Activated naive CD8-positive, alpha-beta T cell treated with anti-CD3 and anti-CD28 coated beads for 36 hours (primary cell): ENCODE data around the gene FBXL17. TPM values are rescaled to one million over a fixed set of nuclear protein-coding genes. Genes with fewer than 3 reads are reported as not detected.

ENCODE experiments used
- DNase-seq: peaks from one replicate; pipeline ENCODE4 v3.0.0; 2021
- H3K27ac Mint-ChIP-seq: one replicate; pipeline ENCODE4 v1.8.0; 2022; ENCODE audit warnings: mild to moderate bottlenecking, moderate library complexity, mixed read lengths
- H3K27me3 Mint-ChIP-seq: one replicate; pipeline ENCODE4 v1.8.0; 2022; ENCODE audit warnings: mild to moderate bottlenecking, mixed read lengths
- H3K36me3 Mint-ChIP-seq: one replicate; pipeline ENCODE4 v1.8.0; 2021; ENCODE audit warnings: mild to moderate bottlenecking, mixed read lengths
- H3K4me1 Mint-ChIP-seq: one replicate; pipeline ENCODE4 v1.8.0; 2021; ENCODE audit warnings: mixed read lengths
- H3K4me3 Mint-ChIP-seq: one replicate; pipeline ENCODE4 v1.8.0; 2022; ENCODE audit warnings: mild to moderate bottlenecking, moderate library complexity, mixed read lengths
- H3K9me3 Mint-ChIP-seq: one replicate; pipeline ENCODE4 v1.8.0; 2022; ENCODE audit warnings: mixed read lengths
- total RNA-seq, 2 experiments: library from RNA; stranded (reverse); gene quantifications; one replicate each; pipeline ENCODE4 v1.2.3, GENCODE V29; 2021

Gene FBXL17
- total RNA-seq, 2 experiments from 2014 or later = 3.6 to 4.5 TPM

DNA sequence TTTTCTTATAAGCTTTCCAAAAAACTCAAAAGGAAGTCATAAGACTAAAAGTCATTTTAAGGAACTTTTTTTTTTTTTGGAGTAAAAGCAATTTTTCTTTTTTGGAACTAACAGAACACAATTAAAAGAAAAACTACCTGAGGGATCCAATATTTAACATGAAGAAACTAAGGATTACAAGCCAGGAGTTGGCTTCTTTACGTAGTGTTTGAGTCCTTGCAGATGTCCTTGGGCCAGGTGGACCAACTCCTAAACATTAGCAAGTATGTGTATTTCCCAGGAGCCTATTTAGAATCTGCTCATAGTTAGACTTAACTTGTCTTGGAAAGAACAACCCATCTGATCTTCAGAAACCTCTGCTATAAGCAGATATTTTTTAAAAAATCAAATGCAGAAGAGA is 557.1 kb downstream of the FBXL17 start:
- H3K27me3 Mint-ChIP-seq = peaks cover 10% of the 10 kb centered on the region
- DNase-seq = no peak
- no peak overlapping the region for H3K4me3 Mint-ChIP-seq
- no peak overlapping the region for H3K27ac Mint-ChIP-seq
- peaks cover 3% of the 10 kb centered on the region for H3K9me3 Mint-ChIP-seq
- no peaks in the 10 kb centered on the region for H3K36me3 Mint-ChIP-seq
- no peaks in the 10 kb centered on the region for H3K4me1 Mint-ChIP-seq

DNA sequence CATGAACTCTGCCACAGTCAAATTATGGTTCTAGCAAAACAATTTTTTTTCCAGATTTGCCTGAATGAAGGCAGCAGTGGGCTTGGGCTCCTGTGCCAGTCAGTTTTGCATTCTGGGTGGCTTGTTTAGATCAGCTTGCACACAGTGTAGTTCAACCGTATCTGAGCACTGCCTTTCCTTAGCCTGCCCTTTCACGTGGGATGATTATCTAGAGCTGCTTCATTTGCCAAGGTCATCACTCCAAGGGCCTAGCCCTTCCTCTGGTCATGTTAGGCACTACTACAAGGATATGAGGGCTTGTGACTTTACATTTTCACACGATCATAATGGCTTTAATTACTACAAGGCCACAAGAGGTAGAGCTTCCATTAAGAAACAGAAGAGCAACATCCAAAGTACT is 560.6 kb downstream of the FBXL17 start:
- peaks cover 3% of the 10 kb centered on the region for H3K9me3 Mint-ChIP-seq
- peaks cover 6% of the 10 kb centered on the region for H3K27me3 Mint-ChIP-seq
- H3K4me1 Mint-ChIP-seq = no peaks in the 10 kb centered on the region
- no peaks in the 10 kb centered on the region for H3K36me3 Mint-ChIP-seq
- H3K27ac Mint-ChIP-seq = no peak overlapping the region
- H3K4me3 Mint-ChIP-seq = no peak overlapping the region
- DNase-seq = no peak

DNA sequence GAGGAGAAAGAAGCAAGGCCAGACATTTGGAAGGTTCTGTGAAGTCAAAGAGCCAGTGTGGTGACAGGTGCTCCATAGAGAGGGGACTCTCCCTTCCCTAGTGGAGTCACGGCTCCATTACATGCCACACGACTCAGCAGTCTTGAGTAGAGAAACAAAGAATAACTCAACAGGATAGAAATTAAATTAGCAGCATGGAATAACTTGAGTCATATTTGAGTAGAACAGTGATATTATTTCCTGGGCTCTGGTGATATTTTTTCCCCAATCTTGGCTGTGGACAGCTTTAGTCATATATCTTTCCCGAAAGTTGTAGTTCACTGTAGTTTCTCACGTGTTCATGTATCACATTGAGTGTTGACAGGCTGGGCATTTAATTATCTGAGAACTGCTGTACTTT is 561.5 kb downstream of the FBXL17 start:
- Mint-ChIP-seq H3K36me3 (no peaks in the 10 kb centered on the region), H3K27ac (no peak overlapping the region), H3K9me3 (peaks cover 3% of the 10 kb centered on the region), H3K4me3 (no peak overlapping the region), H3K4me1 (no peaks in the 10 kb centered on the region), H3K27me3 (peaks cover 3% of the 10 kb centered on the region)
- no peak for DNase-seq

DNA sequence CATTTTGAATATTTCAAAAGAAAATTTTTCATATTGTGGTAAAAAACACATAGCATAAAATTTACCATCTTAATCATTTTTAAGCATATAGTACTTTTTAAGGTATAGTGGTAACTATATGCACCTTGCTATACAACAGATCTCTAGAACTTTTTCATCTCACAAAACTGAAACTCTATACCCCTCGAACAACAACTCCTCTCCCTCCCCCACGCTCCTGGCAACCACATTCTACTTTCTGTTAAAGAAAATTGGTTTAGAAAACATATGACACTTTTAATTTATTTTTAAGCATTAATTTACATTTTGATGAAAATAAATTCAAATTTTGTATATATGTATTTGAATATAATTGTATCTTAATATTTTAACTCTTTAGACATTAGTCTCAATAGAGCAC is 563.9 kb downstream of the FBXL17 start:
- Mint-ChIP-seq H3K27ac (no peak overlapping the region), H3K4me1 (no peaks in the 10 kb centered on the region), H3K4me3 (no peak overlapping the region), H3K9me3 (peaks cover 3% of the 10 kb centered on the region), H3K36me3 (no peaks in the 10 kb centered on the region), H3K27me3 (no peaks in the 10 kb centered on the region)
- DNase-seq = no peak

DNA sequence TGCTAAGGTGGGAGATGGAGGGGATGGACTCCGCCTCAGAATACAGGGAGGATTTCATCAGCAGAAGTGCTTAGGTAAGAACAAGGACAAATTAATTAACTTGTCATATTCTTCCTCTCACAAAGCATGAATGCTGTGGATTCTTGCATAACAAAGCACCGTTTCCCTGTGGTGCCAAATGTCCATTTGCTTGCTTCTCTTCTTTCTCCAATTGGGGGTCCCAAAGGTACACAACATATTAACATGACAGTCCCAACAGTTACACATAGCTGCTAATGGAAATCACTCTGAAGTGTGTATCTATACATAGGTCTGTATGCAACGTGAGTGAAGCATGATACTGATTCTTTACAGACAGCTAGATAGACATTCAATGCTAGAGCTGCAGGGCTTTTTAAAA is 564.5 kb downstream of the FBXL17 start:
- no peaks in the 10 kb centered on the region for H3K27me3 Mint-ChIP-seq
- H3K4me3 Mint-ChIP-seq = no peak overlapping the region
- no peaks in the 10 kb centered on the region for H3K4me1 Mint-ChIP-seq
- no peak overlapping the region for H3K27ac Mint-ChIP-seq
- peaks cover 3% of the 10 kb centered on the region for H3K9me3 Mint-ChIP-seq
- H3K36me3 Mint-ChIP-seq = no peaks in the 10 kb centered on the region
- DNase-seq = no peak

DNA sequence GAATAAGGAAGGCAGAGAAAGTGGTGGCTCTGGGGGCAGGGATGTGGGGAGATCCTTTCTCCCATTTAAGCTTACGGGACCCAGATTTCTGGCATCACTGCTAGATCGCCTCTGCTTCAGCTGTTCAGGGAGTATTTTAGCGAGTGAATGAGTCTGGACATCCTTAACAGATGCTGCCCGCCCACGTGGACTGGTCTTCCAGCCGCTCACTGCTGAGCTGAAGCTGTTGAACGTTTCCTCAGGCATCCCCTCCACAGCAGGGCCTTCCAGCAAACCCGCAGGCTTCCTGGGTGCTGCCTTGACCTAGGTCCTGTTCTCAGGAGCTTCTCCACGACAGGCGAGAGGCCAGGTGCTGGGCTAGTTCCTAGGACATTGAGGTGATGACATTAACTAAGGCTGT is 566.8 kb downstream of the FBXL17 start:
- no peak overlapping the region for H3K4me3 Mint-ChIP-seq
- H3K4me1 Mint-ChIP-seq = no peaks in the 10 kb centered on the region
- no peaks in the 10 kb centered on the region for H3K36me3 Mint-ChIP-seq
- no peaks in the 10 kb centered on the region for H3K9me3 Mint-ChIP-seq
- no peaks in the 10 kb centered on the region for H3K27me3 Mint-ChIP-seq
- H3K27ac Mint-ChIP-seq = no peak overlapping the region
- DNase-seq = no peak

DNA sequence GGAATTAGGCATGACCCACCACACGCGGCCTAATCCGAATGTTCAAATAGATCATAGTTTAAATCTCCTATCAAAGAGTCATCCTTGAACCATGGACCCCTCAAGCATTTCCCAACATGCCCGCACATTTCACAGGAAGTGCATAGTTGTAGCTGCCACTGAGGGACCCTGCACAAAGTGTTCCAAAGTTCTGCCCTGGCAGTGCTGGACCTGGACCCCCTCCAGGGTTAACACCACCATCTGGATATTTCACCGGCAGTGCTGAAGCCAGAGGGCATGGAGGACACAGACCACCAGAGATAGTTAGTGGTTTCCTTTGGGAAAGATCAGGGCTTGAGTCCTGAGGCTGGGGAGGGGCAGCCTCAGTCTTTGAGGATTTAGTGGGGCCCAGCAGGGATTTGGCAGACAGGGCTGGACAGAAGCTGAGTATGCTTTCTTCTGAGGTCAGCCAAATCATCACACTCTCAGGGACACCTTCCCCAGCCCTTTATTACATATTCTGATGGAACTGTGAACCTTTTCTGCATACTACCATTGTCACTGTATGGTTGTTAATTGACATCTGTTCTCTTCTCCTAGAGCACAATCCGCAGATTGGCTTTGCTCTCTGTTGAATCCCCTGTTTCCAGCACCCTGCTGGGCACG is 567.6 kb downstream of the FBXL17 start:
- H3K9me3 Mint-ChIP-seq = no peaks in the 10 kb centered on the region
- H3K4me1 Mint-ChIP-seq = no peaks in the 10 kb centered on the region
- no peaks in the 10 kb centered on the region for H3K27me3 Mint-ChIP-seq
- no peak overlapping the region for H3K27ac Mint-ChIP-seq
- no peaks in the 10 kb centered on the region for H3K36me3 Mint-ChIP-seq
- H3K4me3 Mint-ChIP-seq = no peak overlapping the region
- DNase-seq = no peak

DNA sequence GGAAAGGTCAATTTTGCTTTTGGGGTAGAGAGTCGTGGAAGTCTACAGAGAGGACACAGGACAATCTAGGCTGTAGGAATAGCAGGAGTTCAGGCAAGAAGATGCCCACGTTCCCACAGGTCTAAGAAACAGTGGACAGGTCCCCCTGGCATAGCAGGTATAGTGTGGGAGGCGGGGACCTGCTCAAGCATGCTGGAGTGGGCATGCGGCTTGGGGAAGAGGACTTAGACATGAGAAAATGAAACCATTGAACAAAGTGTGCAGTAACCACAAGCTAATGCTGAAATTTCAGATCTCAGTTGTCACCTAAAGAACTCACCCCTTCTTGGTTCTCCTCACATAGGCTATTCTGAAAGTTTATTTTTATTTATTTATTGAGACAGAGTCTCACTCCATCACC is 568.3 kb downstream of the FBXL17 start:
- Mint-ChIP-seq H3K4me3 (no peak overlapping the region), H3K9me3 (no peaks in the 10 kb centered on the region), H3K4me1 (no peaks in the 10 kb centered on the region), H3K27me3 (no peaks in the 10 kb centered on the region), H3K36me3 (no peaks in the 10 kb centered on the region), H3K27ac (no peak overlapping the region)
- DNase-seq = no peak

DNA sequence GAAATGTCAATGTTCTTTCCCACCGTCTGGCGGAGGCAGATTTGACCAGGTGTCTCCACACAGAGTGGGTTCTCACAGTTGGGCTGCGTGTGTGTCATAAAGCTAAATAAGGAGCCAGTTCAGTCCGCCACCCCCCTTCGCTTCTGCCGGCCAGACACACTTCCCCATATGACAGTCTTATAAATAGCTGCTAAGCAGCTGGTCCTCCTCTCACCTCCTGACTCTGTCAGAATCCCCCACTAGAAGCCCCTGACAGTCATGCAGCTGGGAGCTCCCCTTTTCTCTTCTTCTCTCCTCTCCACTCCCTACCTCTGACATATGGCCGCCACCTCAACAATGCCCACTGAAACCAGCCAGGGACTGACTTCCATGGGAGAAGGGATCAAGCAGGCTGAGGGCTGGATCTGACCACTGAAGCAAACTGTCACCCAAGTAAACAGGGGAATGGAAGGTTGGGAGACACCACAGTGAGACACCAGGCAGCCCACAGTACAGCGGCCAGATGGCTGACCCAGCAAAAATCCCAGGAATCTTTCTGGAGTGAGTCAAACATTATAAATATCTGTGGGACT is 569.2 kb downstream of the FBXL17 start:
- Mint-ChIP-seq H3K27me3 (no peaks in the 10 kb centered on the region), H3K4me1 (no peaks in the 10 kb centered on the region), H3K4me3 (no peak overlapping the region), H3K9me3 (no peaks in the 10 kb centered on the region), H3K27ac (no peak overlapping the region), H3K36me3 (no peaks in the 10 kb centered on the region)
- DNase-seq = no peak

DNA sequence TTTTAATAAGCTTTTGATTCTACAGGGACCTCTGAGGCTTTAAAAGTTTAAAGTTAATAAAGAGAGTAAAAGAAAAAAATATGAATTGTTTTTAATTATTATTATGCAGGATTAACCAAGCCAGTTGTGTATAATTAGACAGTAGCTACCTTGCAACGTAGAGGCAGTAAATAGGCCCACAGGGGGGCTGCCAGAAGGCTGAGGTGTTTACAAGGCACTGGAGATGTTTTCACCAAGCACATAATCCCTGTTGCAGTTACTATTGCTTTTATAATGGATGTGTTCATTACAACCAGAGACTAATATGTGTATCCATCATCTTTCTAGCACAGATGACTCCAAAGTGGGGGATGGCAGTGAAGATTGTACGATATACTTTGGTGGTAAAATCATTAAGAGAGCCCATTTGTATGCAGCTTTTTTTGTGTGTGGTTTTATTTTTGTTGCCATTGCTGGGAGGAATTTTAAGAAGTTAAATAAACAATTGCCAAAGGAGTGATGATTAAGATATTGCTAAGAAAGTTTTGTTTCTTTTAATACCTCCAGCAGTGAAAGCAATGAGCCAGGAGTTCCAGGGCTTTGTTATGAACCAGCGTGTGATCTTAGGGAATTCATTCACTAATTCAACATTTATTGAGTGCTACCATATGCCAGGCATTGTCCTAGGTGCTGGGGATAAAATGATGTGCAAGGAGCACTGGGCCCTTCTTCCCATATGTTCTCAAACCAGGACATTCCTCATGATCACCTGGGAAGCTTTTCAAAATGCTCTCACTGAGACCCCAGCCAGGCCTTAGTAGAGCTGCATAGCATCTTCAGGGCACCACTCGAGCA is 572.5 kb downstream of the FBXL17 start:
- Mint-ChIP-seq H3K9me3 (no peaks in the 10 kb centered on the region), H3K4me3 (no peak overlapping the region), H3K27ac (no peak overlapping the region), H3K4me1 (peaks cover 1% of the 10 kb centered on the region), H3K36me3 (no peaks in the 10 kb centered on the region), H3K27me3 (no peaks in the 10 kb centered on the region)
- DNase-seq = no peak
